Tibial nerve (tissue), 4 donors: ENCODE measurements around the gene RAPH1. TPM values are rescaled to one million over a fixed set of nuclear protein-coding genes. Genes with fewer than 3 reads are reported as not detected.

Source experiments
- DNase-seq, 2 donors: peaks; one replicate each; pipeline ENCODE4 v3.0.0-alpha.2; 2019; ENCODE audit warnings: low spot score in 2 of 2
- H3K27ac ChIP-seq, 4 donors: fragments of 200-600 bp; sonication (generic) in 3 of 4; one replicate each; pipeline ENCODE4 v1.5.1; 2017 to 2019; ENCODE audit warnings: mild to moderate bottlenecking in 1 of 4
- H3K27me3 ChIP-seq, 2 donors: fragments of 200-600 bp; sonication (generic) in 1 of 2; one replicate each; pipeline versions ENCODE4 v1.5.1 to v1.6.0; 2017 to 2019
- H3K36me3 ChIP-seq, 3 donors: fragments of 200-600 bp; sonication (generic); one replicate each; pipeline ENCODE4 v1.5.1; 2018 to 2019
- H3K4me1 ChIP-seq, 4 donors: fragments of 200-600 bp; sonication (generic) in 3 of 4; one replicate each; pipeline ENCODE4 v1.5.1; 2017 to 2019
- H3K4me3 ChIP-seq, 4 donors: fragments of 200-600 bp; sonication (generic) in 3 of 4; one replicate each; pipeline ENCODE4 v1.5.1; 2017 to 2019; ENCODE audit warnings: mild to moderate bottlenecking in 1 of 4, moderate library complexity in 1 of 4
- H3K9me3 ChIP-seq, 4 donors: fragments of 200-600 bp; sonication (generic) in 3 of 4; one replicate each; pipeline ENCODE4 v1.5.1; 2017 to 2019
- CTCF ChIP-seq, 5 experiments: fragments of 200-600 bp in 3 of 5; fragments of 450-650 bp in 2 of 5; sonication (generic) in 3 of 5; IDR thresholded peaks; one replicate each; pipeline ENCODE4 v1.5.1; 2016 to 2019; ENCODE audit warnings: antibody characterized with exemption in 5 of 5, mild to moderate bottlenecking in 3 of 5, moderate library complexity in 2 of 5
- EP300 ChIP-seq, 2 donors: sonication (generic); formaldehyde crosslinking; IDR thresholded peaks; one replicate each; pipeline ENCODE4 v1.6.1; 2017; ENCODE audit warnings: antibody characterized with exemption in 2 of 2, mild to moderate bottlenecking in 1 of 2
- POLR2A ChIP-seq, 2 donors: fragments of 450-650 bp; IDR thresholded peaks; one replicate each; pipeline ENCODE4 v1.6.1; 2017; ENCODE audit warnings: antibody characterized with exemption in 2 of 2, mild to moderate bottlenecking in 2 of 2, moderate library complexity in 2 of 2
- WGBS, 2 donors: methylation state at CpG; one replicate each; pipeline ENCODE4 v1.1.5; 2018; 5-methylcytosine and 5-hydroxymethylcytosine counted together
- total RNA-seq, 4 donors: library from RNA; depleted of rRNA; stranded (reverse); fragments of >200 nt; gene quantifications; one replicate each; pipeline ENCODE4 v1.1.0, GENCODE V29; 2016

RAPH1 gene
- total RNA-seq, 4 donors from 2014 or later: 35.4 to 60.0 (median 44.4) TPM

GRCh38 chr2:203572316-203572715 lies 37.2 kb upstream of the RAPH1 start:
- Histone ChIP-seq H3K27ac (no peak overlapping the region), H3K4me1 (no peaks in the 10 kb centered on the region), H3K4me3 (no peak overlapping the region), H3K9me3 (no peaks in the 10 kb centered on the region), H3K36me3 (no peaks in the 10 kb centered on the region), H3K27me3 (no peaks in the 10 kb centered on the region)
- TF ChIP-seq CTCF (IDR thresholded peaks at IDR 0.05) (no peak), POLR2A (IDR thresholded peaks at IDR 0.05) (no peak), EP300 (IDR thresholded peaks at IDR 0.05) (no peak)
- DNase-seq: no peak
- 91 to 94% methylated on average over 7 of the region's 7 CpGs for WGBS, 2 donors

GRCh38 chr2:203569677-203570316 lies 34.7 kb upstream of the RAPH1 start:
- Histone ChIP-seq H3K27ac (no peak overlapping the region), H3K4me1 (no peaks in the 10 kb centered on the region), H3K9me3 (no peaks in the 10 kb centered on the region), H3K4me3 (no peak overlapping the region), H3K27me3 (no peaks in the 10 kb centered on the region), H3K36me3 (no peaks in the 10 kb centered on the region)
- DNase-seq: no peak
- WGBS, 2 donors: 64 to 67% methylated on average over 8 of the region's 8 CpGs
- TF ChIP-seq POLR2A (IDR thresholded peaks at IDR 0.05) (no peak), EP300 (IDR thresholded peaks at IDR 0.05) (no peak), CTCF (IDR thresholded peaks at IDR 0.05) (no peak)

- Histone ChIP-seq H3K36me3 (no peaks in the 10 kb centered on the region), H3K4me1 (no peaks in the 10 kb centered on the region), H3K4me3 (no peak overlapping the region), H3K27me3 (no peaks in the 10 kb centered on the region), H3K9me3 (no peaks in the 10 kb centered on the region), H3K27ac (no peak overlapping the region)
- DNase-seq: no peak
- TF ChIP-seq CTCF (IDR thresholded peaks at IDR 0.05) (no peak), EP300 (IDR thresholded peaks at IDR 0.05) (no peak), POLR2A (IDR thresholded peaks at IDR 0.05) (no peak)
- WGBS, 2 donors: 81 to 94% methylated on average over 1 of the region's 1 CpG
Measured at GRCh38 chr2:203567691-203568090, 32.6 kb upstream of the RAPH1 start.

GRCh38 chr2:203566161-203566560 lies 31.1 kb upstream of the RAPH1 start:
- no peak for TF ChIP-seq EP300 (IDR thresholded peaks at IDR 0.05)
- TF ChIP-seq CTCF (IDR thresholded peaks at IDR 0.05): no peak
- no peak for TF ChIP-seq POLR2A (IDR thresholded peaks at IDR 0.05)
- DNase-seq: no peak
- Histone ChIP-seq H3K27ac (no peak overlapping the region), H3K4me3 (no peak overlapping the region), H3K27me3 (no peaks in the 10 kb centered on the region), H3K9me3 (no peaks in the 10 kb centered on the region), H3K36me3 (no peaks in the 10 kb centered on the region), H3K4me1 (no peaks in the 10 kb centered on the region)
- 83 to 89% methylated on average over 4 of the region's 4 CpGs for WGBS, 2 donors

GRCh38 chr2:203565076-203565475 lies 30.0 kb upstream of the RAPH1 start:
- DNase-seq: no peak
- H3K4me1 ChIP-seq: no peaks in the 10 kb centered on the region
- H3K27ac ChIP-seq: no peak overlapping the region
- TF ChIP-seq POLR2A (IDR thresholded peaks at IDR 0.05) (no peak), CTCF (IDR thresholded peaks at IDR 0.05) (no peak), EP300 (IDR thresholded peaks at IDR 0.05) (no peak)
- no peaks in the 10 kb centered on the region for H3K36me3 ChIP-seq
- H3K27me3 ChIP-seq: no peaks in the 10 kb centered on the region
- H3K4me3 ChIP-seq: no peak overlapping the region
- no peaks in the 10 kb centered on the region for H3K9me3 ChIP-seq
